Right renal pelvis (tissue), 4 donors: ENCODE results near the gene FERMT1. TPM values are rescaled to one million over a fixed set of nuclear protein-coding genes. Genes with fewer than 3 reads are reported as not detected.
"Not testable (repeated sequence)": the region's sequence is repeated elsewhere in the genome, so short reads cannot be mapped to it uniquely, and the experiment has no call there.

Source experiments
- DNase-seq, 4 donors: peaks; one replicate each; pipeline ENCODE4 v3.0.0-alpha.2; 2013; ENCODE audit warnings: low read depth in 4 of 4, low spot score in 3 of 4, missing footprints in 1 of 4
- polyA plus RNA-seq, 4 donors: library from polyadenylated mRNA; unstranded; fragments of 120-200 nt; gene quantifications; one replicate each; pipeline ENCODE4 v1.2.1, GENCODE V29; 2013; ENCODE audit not compliant: insufficient read length in 4 of 4

Gene FERMT1
- polyA plus RNA-seq, 4 donors: 3.0 to 5.6 (median 3.8) TPM

DNA sequence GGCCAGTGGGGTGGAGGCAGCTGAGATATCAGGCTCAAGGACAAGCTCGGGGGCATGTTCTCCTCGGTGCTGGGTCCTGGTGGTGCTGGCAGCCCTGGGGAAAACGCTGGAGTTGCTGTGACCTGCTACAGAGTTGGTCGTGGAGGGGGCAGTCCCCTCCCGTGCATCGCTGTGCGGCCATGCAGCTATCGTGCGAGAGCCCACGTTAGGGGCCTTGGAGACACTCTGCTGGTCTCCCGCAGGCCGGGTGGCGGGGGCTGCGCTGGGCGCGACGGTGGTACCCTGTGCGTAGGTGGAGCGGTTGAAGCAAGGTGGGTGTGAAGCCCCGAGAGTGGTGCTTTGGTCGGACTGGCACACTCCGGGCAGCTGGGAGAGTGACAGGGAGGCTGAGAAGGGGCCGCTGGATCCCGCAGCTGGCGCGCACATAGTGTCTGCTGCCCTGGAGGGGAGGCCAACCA, 81.0 kb downstream of the FERMT1 start:
- no peak for DNase-seq

DNA sequence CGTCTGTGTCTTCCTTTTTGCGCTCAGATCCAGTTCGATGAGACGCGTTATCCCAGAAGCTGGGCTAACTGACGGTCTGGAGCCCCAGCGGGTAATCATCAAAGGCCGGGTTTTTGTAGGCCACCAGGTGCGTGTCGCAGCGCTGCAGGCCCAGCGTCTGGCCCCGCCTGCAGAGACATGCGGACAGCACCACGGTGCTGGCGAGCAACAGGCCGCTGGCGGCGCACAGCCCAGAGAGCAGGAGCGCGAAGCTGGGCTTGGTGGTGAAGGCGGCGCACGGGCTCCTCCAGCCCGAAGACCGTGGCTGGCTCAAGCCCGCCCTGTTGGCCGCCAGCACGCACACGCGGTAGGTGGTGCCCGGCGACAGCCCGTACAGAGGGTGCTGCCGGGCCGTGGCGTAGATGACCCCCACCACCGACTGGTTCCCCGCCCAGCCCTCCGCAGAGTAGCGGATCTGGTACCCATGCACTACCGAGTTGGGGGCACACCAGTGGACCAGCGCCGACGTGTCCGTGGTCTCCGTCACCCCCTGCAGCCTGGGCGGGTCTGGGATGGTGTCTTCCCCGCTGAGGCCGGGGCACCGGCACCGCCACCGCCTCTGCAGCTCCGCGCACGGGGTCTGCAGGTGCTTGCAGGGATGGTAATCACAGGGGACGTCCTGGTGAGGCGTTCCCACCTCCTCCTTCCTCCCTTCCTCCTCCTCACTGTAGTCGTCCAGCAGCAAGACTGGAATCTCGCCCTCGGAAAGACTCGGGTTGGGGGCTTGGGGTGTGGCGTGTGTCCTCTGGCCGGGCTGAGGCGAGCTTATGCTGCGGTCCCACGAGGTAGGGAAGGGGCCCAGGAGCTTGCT, 81.6 kb downstream of the FERMT1 start:
- no peak for DNase-seq

DNA sequence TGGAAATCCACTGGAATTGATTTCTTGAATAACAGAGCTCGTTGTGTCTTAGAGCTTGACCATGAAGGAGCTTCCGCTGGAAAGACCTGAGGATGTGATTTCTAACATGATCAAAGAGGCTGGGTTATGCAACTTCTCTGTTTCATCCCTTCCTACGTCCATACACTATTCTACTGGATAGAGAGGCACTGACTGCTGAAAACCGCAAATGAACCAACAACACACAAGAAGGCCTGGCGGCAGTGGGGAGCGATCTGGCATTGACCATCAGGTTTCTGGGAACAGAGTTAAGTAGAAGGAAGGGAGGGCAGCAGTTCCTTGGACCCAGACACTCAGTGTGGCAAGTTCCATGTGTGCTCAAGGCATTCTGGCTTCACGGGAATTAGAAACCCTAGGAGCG, 82.3 kb downstream of the FERMT1 start:
- DNase-seq: no peak

DNA sequence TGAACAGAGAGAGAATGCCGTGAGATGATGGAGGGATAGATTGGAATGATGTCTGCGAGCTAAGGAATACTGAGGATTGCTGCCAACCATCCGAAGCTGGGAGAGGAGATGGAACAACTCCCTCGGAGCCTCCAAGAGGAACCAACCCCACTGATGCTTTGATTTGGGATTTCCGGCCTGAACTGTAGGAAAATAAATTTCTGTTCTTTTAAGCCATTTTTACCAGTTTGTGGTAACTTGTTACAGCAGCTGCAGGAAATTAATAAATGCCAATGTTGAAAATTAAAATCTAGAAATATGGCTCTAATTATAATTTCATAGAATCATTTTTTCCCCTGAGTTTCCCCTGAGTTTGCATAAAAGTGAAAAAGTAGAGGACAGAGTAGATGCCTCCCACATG, 83.1 kb downstream of the FERMT1 start:
- DNase-seq: no peak

DNA sequence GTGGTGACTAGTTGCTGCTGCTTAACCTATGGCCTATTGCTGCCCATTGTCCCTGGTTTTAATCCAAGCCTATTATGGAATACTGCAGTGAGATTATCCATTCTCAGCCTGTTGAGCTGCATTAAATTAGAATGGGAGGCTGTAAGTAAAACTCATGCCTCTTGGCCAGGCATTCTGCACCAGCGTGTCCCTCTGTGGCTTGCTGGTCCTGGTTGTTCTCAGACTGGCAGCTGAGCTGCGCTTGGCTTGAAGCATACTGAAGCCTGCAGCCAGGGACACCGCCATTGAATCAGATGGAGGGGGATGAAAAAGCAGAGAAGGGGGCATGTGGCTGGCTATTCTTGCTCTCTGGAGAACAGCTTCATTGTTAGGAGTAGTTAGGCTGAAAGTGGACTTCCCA, 84.6 kb downstream of the FERMT1 start:
- no peak for DNase-seq

DNA sequence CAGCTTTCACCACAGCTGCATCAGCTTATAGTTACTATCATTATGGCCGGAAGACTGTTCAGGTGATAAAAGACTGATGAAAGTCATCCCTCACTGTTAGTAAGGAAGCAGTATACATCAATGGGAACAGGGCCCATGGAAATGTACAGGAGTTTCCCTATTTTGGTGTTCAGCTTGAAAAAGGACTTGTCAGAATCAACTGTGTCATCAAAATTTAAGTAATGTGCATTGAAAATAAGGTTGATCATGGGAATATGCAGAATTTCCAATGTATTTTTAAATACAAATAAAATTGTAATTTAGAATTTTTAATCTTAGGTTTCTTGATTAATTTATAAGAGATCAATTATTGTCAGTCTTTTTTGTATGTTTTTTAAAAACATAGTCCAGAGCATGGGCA, 85.7 kb downstream of the FERMT1 start:
- DNase-seq: no peak

DNA sequence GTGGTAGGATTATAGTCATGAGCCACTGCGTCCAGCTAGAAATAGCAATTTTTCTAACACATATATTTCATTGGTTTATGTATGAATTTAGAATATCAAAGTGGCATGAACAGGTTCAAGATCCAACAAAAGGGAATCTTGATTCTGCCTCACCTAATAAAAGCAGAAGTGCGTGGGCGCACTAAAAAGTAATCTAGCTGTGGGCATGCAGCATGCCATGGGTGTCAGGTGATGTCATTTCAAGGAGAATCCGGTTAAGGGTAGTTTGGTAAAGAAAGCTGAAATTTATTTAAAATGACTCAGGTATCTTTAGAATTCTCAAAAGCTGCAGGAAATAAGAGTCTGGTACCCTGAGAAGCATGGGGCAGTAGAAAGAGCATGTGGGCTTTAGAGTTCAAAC, 86.6 kb downstream of the FERMT1 start:
- no peak for DNase-seq

DNA sequence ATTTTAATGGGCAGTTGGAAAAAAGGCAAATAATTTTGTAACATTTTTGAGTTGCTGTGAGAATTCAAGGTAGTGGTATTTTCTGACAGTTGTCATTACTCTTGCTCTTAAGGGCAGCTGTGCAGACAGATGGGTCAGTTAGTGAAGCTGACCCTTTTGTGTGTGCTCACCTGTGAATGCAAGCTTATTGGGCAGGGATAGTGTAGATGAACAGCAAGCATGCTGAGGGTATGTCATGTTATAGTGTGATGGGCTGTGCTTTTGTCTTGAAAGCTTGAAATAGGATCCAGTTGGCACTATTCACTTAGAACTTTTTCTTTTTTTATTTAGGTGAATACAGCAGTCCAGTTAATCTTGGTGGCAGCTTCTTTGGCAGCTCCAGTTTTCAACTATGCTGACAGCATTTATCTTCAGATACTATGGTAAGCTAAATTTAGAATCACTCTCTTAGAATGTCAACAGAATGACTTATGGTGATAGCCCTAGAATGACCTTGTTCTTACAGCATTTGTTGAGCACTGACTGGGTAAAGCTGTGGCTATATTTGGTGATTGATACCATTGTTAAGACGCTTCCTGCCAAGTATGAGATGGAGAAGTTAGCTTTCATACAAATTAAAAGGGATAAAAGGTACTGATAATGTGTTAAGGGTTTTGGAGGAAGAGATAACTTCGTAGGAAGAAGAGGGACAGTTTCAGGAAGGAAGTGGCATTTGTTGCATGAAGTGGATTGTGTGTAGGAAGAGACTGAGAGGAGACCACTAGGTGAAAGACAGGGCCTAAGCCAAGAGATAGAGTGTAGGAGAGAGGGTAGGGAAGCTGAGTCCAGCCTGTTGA, 88.5 kb downstream of the FERMT1 start:
- no peak for DNase-seq

DNA sequence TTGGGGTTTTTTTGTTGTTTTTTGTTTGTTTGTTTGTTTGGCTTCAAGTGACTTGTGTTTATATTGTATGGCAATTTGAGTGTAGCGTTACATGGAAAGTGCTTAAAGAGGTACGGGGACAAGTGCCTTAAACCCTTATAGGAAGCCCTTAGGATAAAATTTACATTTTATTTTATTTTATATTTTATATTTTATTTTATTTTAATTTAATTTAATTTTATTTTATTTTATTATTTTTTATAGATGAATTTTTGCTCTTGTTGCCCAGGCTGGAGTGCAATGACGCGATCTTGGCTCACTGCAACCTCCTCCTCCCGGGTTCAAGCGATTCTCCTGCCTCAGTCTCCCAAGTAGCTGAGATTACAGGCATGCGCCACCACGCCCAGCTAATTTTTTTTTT, 89.9 kb downstream of the FERMT1 start:
- not testable (repeated sequence) for DNase-seq

DNA sequence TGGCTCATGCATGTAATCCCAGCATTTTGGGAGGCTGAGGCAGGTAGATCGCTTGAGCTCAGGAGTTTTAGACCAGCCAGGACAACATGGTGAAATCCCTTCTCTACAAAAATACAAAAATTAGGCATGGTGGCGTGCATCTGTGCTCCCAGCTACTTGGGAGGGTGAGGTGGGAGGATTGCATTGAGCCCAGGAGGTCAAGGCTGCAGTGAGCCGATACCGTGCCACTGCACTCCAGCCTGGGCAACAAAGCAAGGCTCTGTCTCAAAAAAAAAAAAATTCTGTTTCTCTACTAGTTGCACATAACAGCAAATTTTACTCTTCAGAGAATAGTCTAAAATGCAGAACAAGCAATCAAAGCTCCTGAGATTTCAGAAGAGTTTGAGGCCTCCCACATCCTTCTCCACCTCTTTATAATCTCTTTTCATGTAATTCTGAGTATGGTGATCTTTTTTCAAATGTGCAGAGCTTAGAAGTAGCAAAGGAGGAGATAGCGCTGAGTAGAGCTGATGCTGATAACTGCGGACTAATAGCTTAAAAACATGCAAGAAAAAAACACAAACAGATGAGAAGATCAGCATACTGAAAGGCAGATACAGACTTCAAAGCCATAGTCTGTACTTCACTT, 92.3 kb downstream of the FERMT1 start:
- DNase-seq: no peak

DNA sequence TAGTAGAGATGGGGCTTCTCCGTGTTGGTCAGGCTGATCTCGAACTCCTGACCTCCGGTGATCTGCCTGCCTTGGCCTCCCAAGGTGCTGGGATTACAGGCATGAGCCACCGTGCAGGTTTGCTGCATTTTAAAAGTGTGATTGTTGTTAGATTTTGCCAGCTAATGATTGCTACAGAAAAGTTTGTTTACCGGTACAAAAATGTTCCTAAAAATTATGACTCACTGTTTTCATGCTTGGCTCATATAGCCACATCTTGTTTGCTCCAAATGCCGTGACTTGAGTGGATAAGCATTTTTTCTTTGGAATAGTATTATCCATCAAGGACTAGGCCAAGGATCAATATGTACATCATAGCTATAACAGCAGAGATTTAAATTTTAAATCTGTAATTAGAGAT, 93.3 kb downstream of the FERMT1 start:
- DNase-seq: no peak

DNA sequence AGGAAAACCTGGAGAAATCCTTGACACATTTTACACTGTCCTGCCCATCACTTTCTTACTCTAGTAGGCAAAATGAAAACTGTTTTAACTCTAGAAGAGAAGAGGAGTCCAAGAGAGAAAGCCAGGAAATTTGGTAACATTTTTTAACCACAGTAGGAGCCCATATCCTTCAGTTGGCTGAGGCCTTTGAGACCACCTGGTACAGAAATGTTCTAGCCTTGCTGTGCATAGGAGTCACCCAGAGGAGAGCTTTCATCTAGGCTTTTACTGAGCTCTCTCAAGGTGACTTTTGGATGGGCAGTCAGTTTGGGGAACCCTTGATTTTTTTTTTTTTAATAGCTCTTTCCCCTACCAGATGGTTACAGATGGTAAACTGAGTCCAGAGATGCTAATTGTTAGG, 94.0 kb downstream of the FERMT1 start:
- DNase-seq: no peak

DNA sequence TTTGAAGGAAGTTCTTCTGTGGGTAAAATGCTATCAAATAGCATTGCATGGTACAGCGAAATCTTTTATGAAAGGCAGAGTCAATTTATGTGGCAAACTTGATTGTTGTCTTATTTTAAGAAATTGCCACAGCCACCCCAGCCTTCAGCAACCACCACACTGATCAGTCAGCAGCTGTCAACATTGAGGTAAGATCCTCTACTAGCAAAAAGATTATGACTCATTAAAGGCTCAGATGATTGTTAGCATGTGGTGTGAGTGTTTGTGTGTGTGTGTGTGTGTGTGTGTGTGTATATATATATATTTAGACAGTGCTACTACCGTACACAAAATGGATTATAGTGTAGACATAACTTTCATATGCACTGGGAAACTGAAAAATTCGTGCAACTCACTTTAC, 96.8 kb downstream of the FERMT1 start:
- no peak for DNase-seq

Other genes with a start within 250 kb of the FERMT1 start
- 10 to 100 TPM in 1 of 4 donors, 1 to 10 TPM in 3; 2.2 to 10.3 (median 3.4) TPM for gene CHGB, start 211.5 kb downstream of the FERMT1 start, polyA plus RNA-seq
- 10 to 100 TPM; 17.2 to 21.6 (median 20.1) TPM for gene TRMT6, start 172.5 kb downstream of the FERMT1 start, polyA plus RNA-seq
- gene MCM8, start 172.4 kb downstream of the FERMT1 start, polyA plus RNA-seq: 10 to 100 TPM; 12.6 to 15.4 (median 14.7) TPM
- 10 to 100 TPM; 82.2 to 97.6 (median 87.4) TPM for gene CRLS1, start 116.9 kb downstream of the FERMT1 start, polyA plus RNA-seq
- 10 to 100 TPM in 3 of 4 donors, 1 to 10 TPM in 1; 9.6 to 15.5 (median 11.6) TPM for gene LRRN4, start 69.0 kb downstream of the FERMT1 start, polyA plus RNA-seq